AG10803 (cell line): Measurements from ENCODE around the gene LRRN3.
A peak's percentile ranks its signal among the peaks of the same experiment; 100 is the strongest.

Experiments used
- DNase-seq: peaks from one replicate; pipeline ENCODE4 v3.0.0; 2010; ENCODE audit warnings: low read depth
- H3K4me3 ChIP-seq: 2 replicates; pipeline ENCODE4 v1.5.1; 2011; ENCODE audit warnings: mild to moderate bottlenecking, low read length, control low read depth
- CTCF ChIP-seq: conservative IDR thresholded peaks from 2 replicates; pipeline ENCODE4 v1.5.1; 2011; ENCODE audit warnings: mild to moderate bottlenecking, low read length, control low read depth, inconsistent platforms

Gene LRRN3

GRCh38 chr7:111050875-111051416, 40.0 kb upstream of the LRRN3 start:
- no peak for DNase-seq
- TF ChIP-seq CTCF: no peak
- H3K4me3 ChIP-seq: no peak overlapping the region

- no peak for DNase-seq
- TF ChIP-seq CTCF: no peak
- H3K4me3 ChIP-seq: no peak overlapping the region
Measured at GRCh38 chr7:111051832-111052231, 39.1 kb upstream of the LRRN3 start.

GRCh38 chr7:111053035-111053434, 37.9 kb upstream of the LRRN3 start:
- TF ChIP-seq CTCF: no peak
- DNase-seq: no peak
- H3K4me3 ChIP-seq: no peak overlapping the region

GRCh38 chr7:111056371-111056770, 34.6 kb upstream of the LRRN3 start:
- H3K4me3 ChIP-seq: no peak overlapping the region
- TF ChIP-seq CTCF: no peak
- DNase-seq: no peak

GRCh38 chr7:111057066-111057465, 33.9 kb upstream of the LRRN3 start:
- no peak overlapping the region for H3K4me3 ChIP-seq
- DNase-seq: no peak
- no peak for TF ChIP-seq CTCF

GRCh38 chr7:111059833-111060232, 31.1 kb upstream of the LRRN3 start:
- no peak for TF ChIP-seq CTCF
- peak; percentile 18 for DNase-seq

GRCh38 chr7:111063166-111063565, 27.8 kb upstream of the LRRN3 start:
- TF ChIP-seq CTCF: no peak
- DNase-seq: no peak
- H3K4me3 ChIP-seq: no peak overlapping the region

More at GRCh38 chr7:111059833-111060232, 31.1 kb upstream of the LRRN3 start:
- no peak overlapping the region for H3K4me3 ChIP-seq
